H1 (cell line): Measurements from ENCODE around the gene ZNF45. TPM values are rescaled to one million over a fixed set of nuclear protein-coding genes. Genes with fewer than 3 reads are reported as not detected.
A peak's percentile ranks its signal among the peaks of the same experiment; 100 is the strongest.

ENCODE experiments used
- CTCF ChIA-PET: fragments of 300-600 bp; sonication (Branson Sonifier 250); formaldehyde crosslinking; loops from one replicate; lab custom pipeline; 2021; ENCODE audit not compliant: partially characterized antibody; lab: Charles Lee
- POLR2A ChIA-PET: fragments of 300-600 bp; sonication (Branson Sonifier 250); formaldehyde crosslinking; loops from one replicate; lab custom pipeline; 2021; ENCODE audit warnings: inconsistent platforms; ENCODE audit not compliant: partially characterized antibody; lab: Charles Lee
- DNase-seq, 2 experiments: peaks; one replicate each; pipeline versions ENCODE4 v3.0.0 to v3.0.0-alpha.2; 2010 to 2022; ENCODE audit warnings: low spot score in 2 of 2, low read depth in 1 of 2, mixed read lengths in 1 of 2
- FAIRE-seq: peaks from 2 replicates; lab custom pipeline; 2011; peaks lifted over from hg19 to GRCh38; lab: Jason Lieb, UNC
- H2AFZ ChIP-seq: 2 replicates; pipeline ENCODE4 v1.8.1; 2012; ENCODE audit warnings: low read length, inconsistent platforms
- H2AK5ac ChIP-seq: 2 replicates; pipeline ENCODE4 v1.6.1; 2013; ENCODE audit warnings: low read depth, low read length
- H2BK120ac ChIP-seq: replicated peaks from 2 replicates; pipeline ENCODE3; 2013; ENCODE audit warnings: low read depth, low read length, inconsistent platforms
- H2BK12ac ChIP-seq: 2 replicates; pipeline ENCODE4 v1.6.1; 2013; ENCODE audit warnings: low read depth, low read length
- H2BK15ac ChIP-seq: 2 replicates; pipeline ENCODE4 v1.6.1; 2013; ENCODE audit warnings: low read length
- H2BK20ac ChIP-seq: 2 replicates; pipeline ENCODE4 v1.6.1; 2013; ENCODE audit warnings: low read length
- H2BK5ac ChIP-seq: 2 replicates; pipeline ENCODE4 v1.6.1; 2013; ENCODE audit warnings: low read depth, low read length
- H3K14ac ChIP-seq: 2 replicates; pipeline ENCODE4 v1.6.1; 2013; ENCODE audit warnings: inconsistent platforms; ENCODE audit not compliant: insufficient read length
- H3K18ac ChIP-seq: 2 replicates; pipeline ENCODE4 v1.6.1; 2013; ENCODE audit warnings: low read length; ENCODE audit errors: extremely low read depth
- H3K23ac ChIP-seq: 2 replicates; pipeline ENCODE4 v1.6.1; 2013; ENCODE audit warnings: inconsistent platforms; ENCODE audit not compliant: insufficient read length
- H3K23me2 ChIP-seq: 2 replicates; pipeline ENCODE4 v1.6.1; 2013; ENCODE audit warnings: low read depth, low read length
- H3K27ac ChIP-seq: 2 replicates; pipeline ENCODE4 v1.6.1; 2011; ENCODE audit warnings: low read depth, low read length, inconsistent platforms
- H3K27me3 ChIP-seq, 4 experiments: replicated peaks in 1 of 4; 1 replicate in 1 of 4; 2 replicates in 3 of 4; pipeline versions ENCODE4 v1.6.1 to v1.8.1; 2011 to 2013; ENCODE audit warnings: low read length in 3 of 4, mild to moderate bottlenecking in 3 of 4, inconsistent platforms in 2 of 4, mixed read lengths in 2 of 4, moderate library complexity in 1 of 4; ENCODE audit not compliant: control insufficient read depth in 3 of 4, insufficient read depth in 3 of 4; ENCODE audit errors: extremely low read depth in 1 of 4
- H3K36me3 ChIP-seq, 4 experiments: 2 replicates each; pipeline versions ENCODE4 v1.6.1 to v1.8.1; 2011 to 2013; ENCODE audit warnings: mild to moderate bottlenecking in 4 of 4, low read length in 3 of 4, moderate library complexity in 2 of 4, control low read depth in 1 of 4, inconsistent platforms in 1 of 4; ENCODE audit not compliant: insufficient read depth in 4 of 4, control insufficient read depth in 2 of 4
- H3K4ac ChIP-seq: replicated peaks from 2 replicates; pipeline ENCODE3; 2013; ENCODE audit warnings: low read length, low read depth, mixed read lengths, inconsistent platforms; ENCODE audit not compliant: insufficient read length
- H3K4me1 ChIP-seq, 4 experiments: replicated peaks in 1 of 4; 1 replicate in 1 of 4; 2 replicates in 3 of 4; pipeline versions ENCODE4 v1.6.1 to v1.8.1; 2011 to 2013; ENCODE audit warnings: low read length in 3 of 4, inconsistent platforms in 2 of 4, mixed read lengths in 1 of 4; ENCODE audit not compliant: insufficient read depth in 4 of 4, control insufficient read depth in 3 of 4
- H3K4me2 ChIP-seq, 2 experiments: 2 replicates each; pipeline versions ENCODE4 v1.6.1 to v1.8.1; 2011 to 2013; ENCODE audit warnings: low read depth in 2 of 2, low read length in 2 of 2, control low read depth in 1 of 2, inconsistent platforms in 1 of 2, mild to moderate bottlenecking in 1 of 2; ENCODE audit not compliant: insufficient read depth in 1 of 2
- H3K4me3 ChIP-seq, 4 experiments: fragments of 200-600, 300-600 bp in 1 of 4; sonication (generic), shearing (Covaris generic), sonication (Bioruptor Twin) in 1 of 4; 2 replicates each; pipeline versions ENCODE4 v1.5.1 to v1.8.1; 2011 to 2016; ENCODE audit warnings: low read length in 4 of 4, low read depth in 3 of 4, control low read depth in 2 of 4, inconsistent platforms in 2 of 4, mild to moderate bottlenecking in 2 of 4, mixed read lengths in 1 of 4, moderate library complexity in 1 of 4; ENCODE audit not compliant: insufficient read depth in 2 of 4; ENCODE audit errors: extremely low read depth in 1 of 4
- H3K56ac ChIP-seq: replicated peaks from 2 replicates; pipeline ENCODE3; 2013; ENCODE audit warnings: low read depth, mild to moderate bottlenecking, mixed read lengths, low read length, inconsistent platforms; ENCODE audit not compliant: insufficient read length
- H3K79me1 ChIP-seq: 2 replicates; pipeline ENCODE4 v1.6.1; 2013; ENCODE audit warnings: low read depth, low read length, control low read depth
- H3K79me2 ChIP-seq, 2 experiments: 2 replicates each; pipeline versions ENCODE4 v1.6.1 to v1.8.1; 2012 to 2013; ENCODE audit warnings: low read length in 2 of 2, mild to moderate bottlenecking in 2 of 2, inconsistent platforms in 1 of 2; ENCODE audit not compliant: insufficient read depth in 2 of 2, control insufficient read depth in 1 of 2
- H3K9ac ChIP-seq, 4 experiments: replicated peaks in 1 of 4; 1 replicate in 1 of 4; 2 replicates in 3 of 4; pipeline versions ENCODE4 v1.6.1 to v1.8.1; 2011 to 2013; ENCODE audit warnings: low read depth in 3 of 4, low read length in 3 of 4, control low read depth in 2 of 4, mild to moderate bottlenecking in 2 of 4, moderate library complexity in 2 of 4, inconsistent platforms in 1 of 4; ENCODE audit errors: extremely low read depth in 1 of 4
- H3K9me3 ChIP-seq, 2 experiments: 2 replicates each; pipeline versions ENCODE4 v1.6.1 to v1.8.1; 2012 to 2013; ENCODE audit warnings: mild to moderate bottlenecking in 2 of 2, moderate library complexity in 2 of 2, control low read depth in 1 of 2, inconsistent platforms in 1 of 2, low read depth in 1 of 2, low read length in 1 of 2, mixed read lengths in 1 of 2; ENCODE audit not compliant: insufficient read depth in 2 of 2
- H4K20me1 ChIP-seq, 2 experiments: replicated peaks in 1 of 2; 2 replicates each; pipeline versions ENCODE3 to v1.8.1; 2011 to 2013; ENCODE audit warnings: inconsistent platforms in 2 of 2, low read length in 2 of 2, mild to moderate bottlenecking in 1 of 2; ENCODE audit not compliant: insufficient read depth in 2 of 2, control insufficient read depth in 1 of 2
- H4K5ac ChIP-seq: 2 replicates; pipeline ENCODE4 v1.6.1; 2013; ENCODE audit warnings: low read length, low read depth, mixed read lengths, inconsistent platforms; ENCODE audit not compliant: insufficient read length
- H4K8ac ChIP-seq: 2 replicates; pipeline ENCODE4 v1.8.0; 2013; ENCODE audit warnings: mild to moderate bottlenecking, moderate library complexity, low read length, inconsistent platforms; ENCODE audit not compliant: insufficient read depth; ENCODE audit errors: extremely low read depth
- H4K91ac ChIP-seq: replicated peaks from 2 replicates; pipeline ENCODE3; 2013; ENCODE audit warnings: low read length, mixed read lengths, inconsistent platforms; ENCODE audit not compliant: insufficient read length
- BCL11A ChIP-seq, 2 experiments: IDR thresholded peaks; one replicate each; pipeline ENCODE4 v1.6.1; 2011; ENCODE audit warnings: low read depth in 2 of 2, low read length in 2 of 2, mild to moderate bottlenecking in 2 of 2
- ZNF274 ChIP-seq: IDR thresholded peaks from 2 replicates; pipeline ENCODE4 v1.7.0; 2012; ENCODE audit warnings: low read length, borderline replicate concordance; ENCODE audit errors: extremely low read depth
- WGBS, 2 experiments: shearing (Covaris generic) in 1 of 2; methylation state at CpG; one replicate each; pipeline versions ENCODE4 v1.1.6 to v1.1.7; 2013 to 2015; ENCODE audit warnings: low lambda C conversion rate in 2 of 2, mixed read lengths in 2 of 2, inconsistent platforms in 1 of 2, low coverage in 1 of 2, missing lambda C conversion rate in 1 of 2; ENCODE audit not compliant: insufficient replicate concordance in 2 of 2, insufficient coverage in 1 of 2, insufficient read length in 1 of 2; ENCODE audit errors: extremely low coverage in 1 of 2, missing lambda C conversion rate in 1 of 2; 5-methylcytosine and 5-hydroxymethylcytosine counted together
- polyA plus RNA-seq, 7 experiments: library from polyadenylated mRNA; depleted of rRNA in 3 of 7; stranded (reverse) in 5 of 7; unstranded in 2 of 7; fragments of >200 nt in 5 of 7; fragments of 200-250 nt in 2 of 7; gene quantifications; 1 replicate in 5 of 7; 2 replicates in 1 of 7; 4 replicates in 1 of 7; pipeline versions ENCODE4 v1.2.1 to v1.2.3, GENCODE V29; 2011 to 2013; ENCODE audit warnings: missing spikeins in 2 of 7, mixed read lengths in 2 of 7
- total RNA-seq: library from RNA; stranded (reverse); fragmentation: NEBNext Ultra II Directional; extraction: Animal tissue kit (Norgen Biotek cat#: 25700); gene quantifications from 2 replicates; pipeline ENCODE4 v1.2.1, GENCODE V29; 2021

Gene ZNF45
- total and polyA plus RNA-seq, 2 of the 8 experiments (the other 6 are each of a cell fraction or from before 2014, with no cell fraction given): 4.6 to 16.2 TPM

- CTCF ChIA-PET: interaction anchor here (0.6 to 0.7 kb wide), 2 partner anchors 94 to 140 kb away, joined by 3 read pairs; no protein-coding TSS in a partner anchor
These were observed 62.3 kb downstream of the ZNF45 start for GRCh38 chr19:43872547-43873336.

More at GRCh38 chr19:43872547-43873336, 62.3 kb downstream of the ZNF45 start:
- no peak for FAIRE-seq
- H3K18ac ChIP-seq: no peak overlapping the region
- H3K9me3 ChIP-seq: peaks cover 48 to 56% of the 10 kb centered on the region in 2 experiments
- 88% methylated on average over 5 of the region's 5 CpGs; no CpG with 5 or more reads in 1 of the 2 experiments for WGBS, 2 experiments
- POLR2A ChIA-PET: no interaction called here
- no peaks in the 10 kb centered on the region for H3K27me3 ChIP-seq
- no peak overlapping the region for H2AK5ac ChIP-seq
- no peaks in the 10 kb centered on the region for H3K23me2 ChIP-seq
- no peak for DNase-seq
- H2BK120ac ChIP-seq: no peak overlapping the region
- no peak for TF ChIP-seq BCL11A (IDR thresholded peaks at IDR 0.05; ENCODE audit: low read depth in 2 of 2, low read length in 2 of 2)
- peak; percentile 96 for TF ChIP-seq ZNF274
- TF ChIP-seq, all 59 proteins: peak for 1
- Histone ChIP-seq H3K23ac (no peak overlapping the region), H3K4ac (no peak overlapping the region), H4K5ac (no peak overlapping the region), H3K27ac (no peak overlapping the region), H3K4me2 (no peak overlapping the region), H3K9ac (no peak overlapping the region), H3K4me3 (no peak overlapping the region), H2BK15ac (no peak overlapping the region), H2BK20ac (no peak overlapping the region), H4K8ac (no peak overlapping the region), H3K4me1 (no peaks in the 10 kb centered on the region), H2BK12ac (no peak overlapping the region), H3K14ac (no peak overlapping the region), H3K56ac (no peak overlapping the region), H4K20me1 (no peaks in the 10 kb centered on the region), H2AFZ (no peak overlapping the region), H3K79me2 (no peaks in the 10 kb centered on the region), H2BK5ac (no peak overlapping the region), H4K91ac (no peak overlapping the region), H3K36me3 (peaks cover 0 to 8% (median 3%) of the 10 kb centered on the region in 4 experiments; a peak in 3 of 8 replicates), H3K79me1 (no peaks in the 10 kb centered on the region)
